IMR-90 (cell line): Measurements from ENCODE around the gene LDLRAD4. TPM values are rescaled to one million over a fixed set of nuclear protein-coding genes. Genes with fewer than 3 reads are reported as not detected.

Experiments
- ATAC-seq: fragments of 200-7000 bp; cut with Tn5 transposase; 2 replicates; pipeline ENCODE4 v1.9.1; 2020; ENCODE audit warnings: low read depth, mild to moderate bottlenecking, moderate library complexity
- BruUV-seq: library from RNA; stranded (reverse); fragments of 400-500 nt; replicated peaks from 2 replicates; lab custom pipeline; 2021; lab: Mats Ljungman, UMichigan
- CTCF ChIA-PET: fragments of 300-600 bp; formaldehyde crosslinking; extraction: SDS; loops from one replicate; lab custom pipeline; 2021; ENCODE audit warnings: antibody characterized with exemption; lab: Yijun Ruan, JAX
- POLR2A ChIA-PET: fragments of 300-600 bp; sonication (Branson Sonifier 250); formaldehyde crosslinking; loops from one replicate; lab custom pipeline; 2022; ENCODE audit warnings: antibody characterized with exemption; ENCODE audit not compliant: unreplicated experiment; lab: Charles Lee
- DNase-seq: peaks from one replicate; pipeline ENCODE4 v3.0.0; 2013
- H2AFZ ChIP-seq: replicated peaks from 2 replicates; pipeline ENCODE3; 2013; ENCODE audit warnings: low read length, mild to moderate bottlenecking; ENCODE audit not compliant: poor library complexity
- H2AK5ac ChIP-seq: 2 replicates; pipeline ENCODE4 v1.6.1; 2013; ENCODE audit warnings: low read depth, low read length, inconsistent platforms
- H2AK9ac ChIP-seq: replicated peaks from 2 replicates; pipeline ENCODE3; 2013; ENCODE audit warnings: mild to moderate bottlenecking, low read depth, low read length, moderate library complexity; ENCODE audit not compliant: poor library complexity
- H2BK120ac ChIP-seq: 2 replicates; pipeline ENCODE4 v1.6.1; 2013; ENCODE audit warnings: low read depth, low read length, inconsistent platforms
- H2BK15ac ChIP-seq: 3 replicates; pipeline ENCODE4 v1.6.1; 2013; ENCODE audit warnings: low read depth, low read length, inconsistent platforms
- H2BK20ac ChIP-seq: 2 replicates; pipeline ENCODE4 v1.6.1; 2013; ENCODE audit warnings: low read depth, mild to moderate bottlenecking, inconsistent platforms, low read length, moderate library complexity
- H2BK5ac ChIP-seq: 2 replicates; pipeline ENCODE4 v1.6.1; 2013; ENCODE audit warnings: mild to moderate bottlenecking, low read depth, low read length, inconsistent platforms; ENCODE audit not compliant: poor library complexity, severe bottlenecking
- H3K14ac ChIP-seq: replicated peaks from 2 replicates; pipeline ENCODE4 v1.6.1; 2013; ENCODE audit warnings: low read depth, low read length, inconsistent platforms
- H3K18ac ChIP-seq: 2 replicates; pipeline ENCODE4 v1.6.1; 2013; ENCODE audit warnings: low read depth, low read length, control low read depth
- H3K23ac ChIP-seq: 2 replicates; pipeline ENCODE4 v1.6.1; 2013; ENCODE audit warnings: low read depth, low read length, inconsistent platforms
- H3K27ac ChIP-seq: 2 replicates; pipeline ENCODE4 v1.5.1; 2013; ENCODE audit warnings: mild to moderate bottlenecking, control low read depth, low read length; ENCODE audit not compliant: insufficient read depth
- H3K27me3 ChIP-seq: 2 replicates; pipeline ENCODE4 v1.6.1; 2013; ENCODE audit warnings: low read length; ENCODE audit not compliant: control insufficient read depth, insufficient read depth
- H3K36me3 ChIP-seq: 2 replicates; pipeline ENCODE4 v1.6.1; 2013; ENCODE audit warnings: low read length, mixed read lengths; ENCODE audit not compliant: control insufficient read depth, insufficient read depth
- H3K4ac ChIP-seq: 2 replicates; pipeline ENCODE4 v1.6.1; 2013; ENCODE audit warnings: low read depth, low read length, inconsistent platforms
- H3K4me1 ChIP-seq: 2 replicates; pipeline ENCODE4 v1.6.1; 2013; ENCODE audit warnings: low read length, mixed read lengths; ENCODE audit not compliant: control insufficient read depth, insufficient read depth
- H3K4me2 ChIP-seq: 2 replicates; pipeline ENCODE4 v1.6.1; 2013; ENCODE audit warnings: low read depth, mild to moderate bottlenecking, control low read depth, low read length, moderate library complexity
- H3K4me3 ChIP-seq: 2 replicates; pipeline ENCODE4 v1.5.1; 2013; ENCODE audit warnings: low read depth, mild to moderate bottlenecking, control low read depth, low read length, moderate library complexity; ENCODE audit not compliant: insufficient read depth
- H3K56ac ChIP-seq: 2 replicates; pipeline ENCODE4 v1.6.1; 2013; ENCODE audit warnings: low read length, inconsistent platforms; ENCODE audit not compliant: insufficient read depth; ENCODE audit errors: extremely low read depth
- H3K79me1 ChIP-seq, 2 experiments: 2 replicates each; pipeline ENCODE4 v1.6.1; 2013; ENCODE audit warnings: low read length in 2 of 2, inconsistent platforms in 1 of 2, low read depth in 1 of 2
- H3K9ac ChIP-seq: 2 replicates; pipeline ENCODE4 v1.6.1; 2013; ENCODE audit warnings: low read depth, low read length, control low read depth
- H3K9me1 ChIP-seq: 2 replicates; pipeline ENCODE4 v1.6.1; 2013; ENCODE audit warnings: low read length, inconsistent platforms; ENCODE audit not compliant: insufficient read depth
- H3K9me3 ChIP-seq: 2 replicates; pipeline ENCODE4 v1.6.1; 2013; ENCODE audit warnings: low read length; ENCODE audit not compliant: control insufficient read depth, insufficient read depth
- H4K20me1 ChIP-seq: 2 replicates; pipeline ENCODE4 v1.6.1; 2013; ENCODE audit warnings: low read length, inconsistent platforms; ENCODE audit not compliant: insufficient read depth
- H4K5ac ChIP-seq: 2 replicates; pipeline ENCODE4 v1.6.1; 2013; ENCODE audit warnings: mild to moderate bottlenecking, low read depth, low read length, control low read depth
- H4K8ac ChIP-seq, 2 experiments: 2 replicates each; pipeline ENCODE4 v1.6.1; 2013; ENCODE audit warnings: low read depth in 2 of 2, low read length in 2 of 2, control low read depth in 1 of 2, inconsistent platforms in 1 of 2
- H4K91ac ChIP-seq: 2 replicates; pipeline ENCODE4 v1.6.1; 2013; ENCODE audit warnings: low read depth, low read length, inconsistent platforms; ENCODE audit not compliant: insufficient read depth
- BHLHE40 ChIP-seq: fragments of 150-350 bp; IDR thresholded peaks from 2 replicates; pipeline ENCODE4 v1.6.1; 2016; ENCODE audit warnings: mild to moderate bottlenecking, low read depth, low read length
- CHD1 ChIP-seq: IDR thresholded peaks from 2 replicates; pipeline ENCODE4 v1.6.1; 2012; ENCODE audit warnings: low read depth, low read length, improper control_type of control experiment
- FOS ChIP-seq: fragments of 150-350 bp; IDR thresholded peaks from 2 replicates; pipeline ENCODE4 v1.6.1; 2016; ENCODE audit warnings: low read depth, low read length
- MAFK ChIP-seq: IDR thresholded peaks from 2 replicates; pipeline ENCODE4 v1.6.1; 2012; ENCODE audit warnings: low read depth, low read length, improper control_type of control experiment
- MAZ ChIP-seq: IDR thresholded peaks from 2 replicates; pipeline ENCODE4 v1.6.1; 2012; ENCODE audit warnings: low read depth, mild to moderate bottlenecking, low read length, improper control_type of control experiment, moderate library complexity, borderline replicate concordance
- MXI1 ChIP-seq: IDR thresholded peaks from 2 replicates; pipeline ENCODE4 v1.6.1; 2012; ENCODE audit warnings: low read depth, mild to moderate bottlenecking, low read length, moderate library complexity, borderline replicate concordance
- NFE2L2 ChIP-seq: fragments of 150-350 bp; IDR thresholded peaks from 2 replicates; pipeline ENCODE4 v1.6.1; 2016; ENCODE audit warnings: low read depth, mild to moderate bottlenecking, low read length
- POLR2A ChIP-seq: IDR thresholded peaks from 2 replicates; pipeline ENCODE4 v1.6.1; 2012; ENCODE audit warnings: mild to moderate bottlenecking, low read depth, low read length
- RAD21 ChIP-seq: IDR thresholded peaks from 2 replicates; pipeline ENCODE4 v1.6.1; 2012; ENCODE audit warnings: low read length, improper control_type of control experiment
- RCOR1 ChIP-seq: IDR thresholded peaks from 2 replicates; pipeline ENCODE4 v1.6.1; 2012; ENCODE audit warnings: mild to moderate bottlenecking, low read length, improper control_type of control experiment; ENCODE audit not compliant: insufficient replicate concordance
- RFX5 ChIP-seq: IDR thresholded peaks from 2 replicates; pipeline ENCODE4 v1.8.0; 2012; ENCODE audit warnings: low read depth, mild to moderate bottlenecking, low read length, moderate library complexity
- SMC3 ChIP-seq: fragments of 150-350 bp; IDR thresholded peaks from 2 replicates; pipeline ENCODE4 v1.6.1; 2016; ENCODE audit warnings: low read depth, mild to moderate bottlenecking, antibody characterized with exemption, low read length, moderate library complexity
- WGBS, 2 experiments: methylation state at CpG; one replicate each; pipeline versions ENCODE4 v1.1.5 to v1.1.7; 2013; ENCODE audit warnings: missing lambda C conversion rate in 2 of 2; ENCODE audit not compliant: insufficient read length in 1 of 2; ENCODE audit errors: extremely low coverage in 2 of 2; 5-methylcytosine and 5-hydroxymethylcytosine counted together
- dilution Hi-C: fragments of 300-500 bp; cut with HindIII; formaldehyde crosslinking; loops from one replicate; pipeline ENCODE4 v1.14.3; 2018; ENCODE audit warnings: low sequenced_read_pairs; ENCODE audit not compliant: unreplicated experiment
- in situ Hi-C: fragments of 300-500 bp; cut with MboI; formaldehyde crosslinking; loops from 3 replicates; pipeline ENCODE4 v1.14.3; 2019; ENCODE audit warnings: low sequenced_read_pairs, inconsistent platforms, mixed read lengths
- intact Hi-C: fragments of 100-400 bp; cut with micrococcal nuclease; formaldehyde crosslinking; loops from 2 replicates; pipeline ENCODE4 v1.10.0; 2022
- polyA plus RNA-seq, 3 experiments: library from polyadenylated mRNA; depleted of rRNA; stranded (reverse); fragments of >200 nt; gene quantifications; 2 replicates each; pipeline ENCODE4 v1.2.3, GENCODE V29; 2012; ENCODE audit warnings: low replicate concordance in 1 of 3
- total RNA-seq: library from RNA; depleted of rRNA; stranded (reverse); fragments of >200 nt; gene quantifications from 2 replicates; pipeline ENCODE4 v1.2.3, GENCODE V29; 2012
- TF ChIP-seq, protein P1 (sequence below): fragments of 150-350 bp; IDR thresholded peaks from 2 replicates; pipeline ENCODE4 v1.6.1; 2016; ENCODE audit warnings: low read depth, mild to moderate bottlenecking, low read length, moderate library complexity, borderline replicate concordance
- TF ChIP-seq, protein P2 (sequence below): fragments of 150-350 bp; IDR thresholded peaks from 2 replicates; pipeline ENCODE4 v1.6.1; 2017; ENCODE audit warnings: mild to moderate bottlenecking, antibody characterized with exemption, low read length, low read depth

LDLRAD4 gene
- total and polyA plus RNA-seq, 2 of the 4 experiments (the other 2 are of a cell fraction), result not detected

DNA sequence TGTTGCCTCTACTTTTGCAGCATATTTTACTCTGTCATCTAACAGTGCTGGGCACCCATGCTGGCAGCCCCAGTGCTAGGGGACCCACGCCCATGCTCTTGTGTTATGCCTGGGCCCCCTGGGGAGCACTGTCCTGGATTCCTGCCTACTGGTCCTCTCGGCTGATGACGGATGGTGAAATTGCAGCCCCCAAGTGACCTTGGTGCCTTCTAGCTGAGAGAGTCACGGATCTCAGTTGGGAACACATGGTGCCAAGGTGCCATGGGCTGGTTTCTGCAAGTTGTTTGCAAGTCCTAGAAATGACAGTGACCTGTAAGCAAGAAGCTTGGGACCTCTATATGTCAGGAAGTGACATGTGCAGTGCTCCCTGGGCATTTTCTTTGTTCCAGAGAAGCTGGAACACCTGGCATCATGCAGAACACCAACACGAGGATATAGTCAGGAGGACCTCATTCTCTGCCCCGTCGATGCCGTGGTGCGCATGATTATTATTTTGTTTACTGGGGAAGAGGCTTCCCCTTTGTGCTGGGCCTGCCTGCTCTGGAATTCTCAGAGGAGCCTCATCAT is 187.6 kb downstream of the LDLRAD4 start:
- intact Hi-C loops (no loop called here), dilution Hi-C loops (no loop called here), in situ Hi-C loops (no loop called here)
- no TSS peak for BruUV-seq
- H3K56ac ChIP-seq, result no peak overlapping the region
- H2BK5ac ChIP-seq, result no peak overlapping the region
- H3K23ac ChIP-seq, result no peak overlapping the region
- WGBS, 2 experiments, result 58% methylated on average over 4 of the region's 9 CpGs; no CpG with 5 or more reads in 1 of the 2 experiments
- H4K5ac ChIP-seq, result no peak overlapping the region
- no peaks in the 10 kb centered on the region for H3K9me3 ChIP-seq
- H3K4me2 ChIP-seq, result no peak overlapping the region
- no peak overlapping the region for H3K4ac ChIP-seq
- no peak overlapping the region for H2AK5ac ChIP-seq
- no peak overlapping the region for H2BK120ac ChIP-seq
- ChIA-PET POLR2A (no interaction called here), CTCF (no interaction called here)
- no peak overlapping the region for H2AFZ ChIP-seq
- no peak overlapping the region for H3K14ac ChIP-seq
- no peak for DNase-seq
- no peak overlapping the region for H4K8ac ChIP-seq
- H2AK9ac ChIP-seq, result no peak overlapping the region
- H4K91ac ChIP-seq, result no peak overlapping the region
- no peaks in the 10 kb centered on the region for H4K20me1 ChIP-seq
- no peaks in the 10 kb centered on the region for H3K36me3 ChIP-seq
- H3K27me3 ChIP-seq, result no peaks in the 10 kb centered on the region; the same call in 1 of the 2 replicates
- no peaks in the 10 kb centered on the region for H3K79me1 ChIP-seq
- H2BK20ac ChIP-seq, result no peak overlapping the region
- no peak overlapping the region for H3K9ac ChIP-seq
- TF ChIP-seq RCOR1 (no peak), RAD21 (no peak), MAZ (no peak), NFE2L2 (no peak), RFX5 (no peak), MAFK (no peak), FOS (no peak), MXI1 (no peak), BHLHE40 (no peak), CHD1 (no peak), POLR2A (no peak), SMC3 (no peak)
- TF ChIP-seq, protein P1, sequence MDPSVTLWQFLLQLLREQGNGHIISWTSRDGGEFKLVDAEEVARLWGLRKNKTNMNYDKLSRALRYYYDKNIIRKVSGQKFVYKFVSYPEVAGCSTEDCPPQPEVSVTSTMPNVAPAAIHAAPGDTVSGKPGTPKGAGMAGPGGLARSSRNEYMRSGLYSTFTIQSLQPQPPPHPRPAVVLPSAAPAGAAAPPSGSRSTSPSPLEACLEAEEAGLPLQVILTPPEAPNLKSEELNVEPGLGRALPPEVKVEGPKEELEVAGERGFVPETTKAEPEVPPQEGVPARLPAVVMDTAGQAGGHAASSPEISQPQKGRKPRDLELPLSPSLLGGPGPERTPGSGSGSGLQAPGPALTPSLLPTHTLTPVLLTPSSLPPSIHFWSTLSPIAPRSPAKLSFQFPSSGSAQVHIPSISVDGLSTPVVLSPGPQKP, result no peak
- TF ChIP-seq, protein P2, sequence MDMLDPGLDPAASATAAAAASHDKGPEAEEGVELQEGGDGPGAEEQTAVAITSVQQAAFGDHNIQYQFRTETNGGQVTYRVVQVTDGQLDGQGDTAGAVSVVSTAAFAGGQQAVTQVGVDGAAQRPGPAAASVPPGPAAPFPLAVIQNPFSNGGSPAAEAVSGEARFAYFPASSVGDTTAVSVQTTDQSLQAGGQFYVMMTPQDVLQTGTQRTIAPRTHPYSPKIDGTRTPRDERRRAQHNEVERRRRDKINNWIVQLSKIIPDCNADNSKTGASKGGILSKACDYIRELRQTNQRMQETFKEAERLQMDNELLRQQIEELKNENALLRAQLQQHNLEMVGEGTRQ, result no peak
- no peak overlapping the region for H3K4me3 ChIP-seq
- no peaks in the 10 kb centered on the region for H3K9me1 ChIP-seq
- H2BK15ac ChIP-seq, result no peak overlapping the region
- H3K4me1 ChIP-seq, result no peaks in the 10 kb centered on the region
- ATAC-seq, result no peak
- H3K18ac ChIP-seq, result no peak overlapping the region
- H3K27ac ChIP-seq, result no peak overlapping the region
